ENCODE data around the gene ACER1.

DNA sequence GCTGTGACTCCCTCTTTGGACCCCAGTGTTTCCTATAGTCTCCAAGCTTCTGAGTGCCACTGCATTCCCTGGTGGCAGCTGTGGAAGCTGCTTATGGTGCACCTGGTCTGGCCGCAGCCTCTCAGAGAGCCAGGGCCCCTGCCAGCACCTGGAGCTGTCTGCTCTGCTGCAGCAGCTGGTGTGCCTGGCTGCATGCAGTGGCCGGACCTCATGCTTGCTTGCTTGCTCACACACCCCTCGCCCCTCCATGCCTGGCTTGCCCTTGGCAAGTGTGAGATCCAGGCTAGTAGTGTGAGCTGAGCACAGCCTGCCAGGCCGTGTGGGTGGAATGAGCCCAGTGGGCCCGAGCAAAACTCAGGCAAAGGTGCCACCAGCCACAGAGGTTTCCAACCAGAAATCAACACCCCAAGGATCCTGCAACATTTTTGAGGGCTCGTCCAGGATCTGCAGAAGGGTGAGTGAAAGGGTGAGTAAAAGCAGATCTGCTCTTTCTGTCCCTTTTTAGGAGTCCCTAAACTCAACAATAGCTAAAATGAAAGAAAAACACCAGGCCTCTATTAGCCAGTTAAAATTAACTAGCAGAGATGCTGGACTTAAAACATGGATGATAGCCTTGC is 46.0 kb downstream of the ACER1 start:
- TF ChIP-seq, protein P1, sequence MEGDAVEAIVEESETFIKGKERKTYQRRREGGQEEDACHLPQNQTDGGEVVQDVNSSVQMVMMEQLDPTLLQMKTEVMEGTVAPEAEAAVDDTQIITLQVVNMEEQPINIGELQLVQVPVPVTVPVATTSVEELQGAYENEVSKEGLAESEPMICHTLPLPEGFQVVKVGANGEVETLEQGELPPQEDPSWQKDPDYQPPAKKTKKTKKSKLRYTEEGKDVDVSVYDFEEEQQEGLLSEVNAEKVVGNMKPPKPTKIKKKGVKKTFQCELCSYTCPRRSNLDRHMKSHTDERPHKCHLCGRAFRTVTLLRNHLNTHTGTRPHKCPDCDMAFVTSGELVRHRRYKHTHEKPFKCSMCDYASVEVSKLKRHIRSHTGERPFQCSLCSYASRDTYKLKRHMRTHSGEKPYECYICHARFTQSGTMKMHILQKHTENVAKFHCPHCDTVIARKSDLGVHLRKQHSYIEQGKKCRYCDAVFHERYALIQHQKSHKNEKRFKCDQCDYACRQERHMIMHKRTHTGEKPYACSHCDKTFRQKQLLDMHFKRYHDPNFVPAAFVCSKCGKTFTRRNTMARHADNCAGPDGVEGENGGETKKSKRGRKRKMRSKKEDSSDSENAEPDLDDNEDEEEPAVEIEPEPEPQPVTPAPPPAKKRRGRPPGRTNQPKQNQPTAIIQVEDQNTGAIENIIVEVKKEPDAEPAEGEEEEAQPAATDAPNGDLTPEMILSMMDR (IDR thresholded peaks at IDR 0.05), result no peak
- no peak for TF ChIP-seq POLR2A (IDR thresholded peaks at IDR 0.05)

Measured in uterus (tissue), 2 donors.